Measurements from ENCODE around the gene FAM219A.
A peak's percentile ranks its signal among the peaks of the same experiment; 100 is the strongest.

- peak in 2 of 4 experiments; percentile 8 to 14 for TF ChIP-seq CTCF (IDR thresholded peaks at IDR 0.05)
- peak; percentile 66 for TF ChIP-seq POLR2A (IDR thresholded peaks at IDR 0.05)
- peak; percentile 61 for TF ChIP-seq POLR2AphosphoS5 (IDR thresholded peaks at IDR 0.05)
These were observed 77.7 kb downstream of the FAM219A start for GRCh38 chr9:34380511-34381315.

All from prostate gland (tissue), 2 donors.